CD8-positive, alpha-beta memory T cell (primary cell): ENCODE results near the gene PLEK. TPM values are rescaled to one million over a fixed set of nuclear protein-coding genes. Genes with fewer than 3 reads are reported as not detected.

Experiments used
- CTCF ChIA-PET: fragments of 350-600 bp; sonication (Branson Sonifier 250); formaldehyde crosslinking; loops from one replicate; lab custom pipeline; 2021; ENCODE audit warnings: antibody characterized with exemption; lab: Charles Lee
- POLR2A ChIA-PET: fragments of 350-600 bp; sonication (Branson Sonifier 250); formaldehyde crosslinking; loops from one replicate; lab custom pipeline; 2021; ENCODE audit warnings: antibody characterized with exemption; lab: Charles Lee
- DNase-seq, 5 donors: peaks; one replicate each; pipeline versions ENCODE4 v3.0.0 to v3.0.0-alpha.2; 2020 to 2022; ENCODE audit warnings: mixed read lengths in 1 of 5
- H3K27ac ChIP-seq: one replicate; pipeline ENCODE4 v1.7.0; 2013; ENCODE audit warnings: low read depth, mild to moderate bottlenecking, low read length, moderate library complexity
- H3K27me3 ChIP-seq: 2 replicates; pipeline ENCODE4 v1.7.0; 2013; ENCODE audit warnings: low read length, mild to moderate bottlenecking; ENCODE audit not compliant: insufficient read depth, poor library complexity, severe bottlenecking
- H3K36me3 ChIP-seq: 2 replicates; pipeline ENCODE4 v1.7.0; 2013; ENCODE audit warnings: mild to moderate bottlenecking, low read length, moderate library complexity; ENCODE audit not compliant: insufficient read depth
- H3K4me1 ChIP-seq: 2 replicates; pipeline ENCODE4 v1.7.0; 2013; ENCODE audit warnings: mild to moderate bottlenecking, low read length, moderate library complexity; ENCODE audit not compliant: insufficient read depth
- H3K4me3 ChIP-seq: 2 replicates; pipeline ENCODE4 v1.7.0; 2013; ENCODE audit warnings: mild to moderate bottlenecking, low read length
- H3K9me3 ChIP-seq: 2 replicates; pipeline ENCODE4 v1.7.0; 2013; ENCODE audit warnings: mild to moderate bottlenecking, low read length
- H3K27ac Mint-ChIP-seq, 8 donors: one replicate each; pipeline ENCODE4 v1.8.0; 2020 to 2021; ENCODE audit warnings: mixed read lengths in 8 of 8, mild to moderate bottlenecking in 6 of 8, inconsistent platforms in 3 of 8, moderate library complexity in 3 of 8
- H3K27me3 Mint-ChIP-seq, 2 donors: one replicate each; pipeline ENCODE4 v1.8.0; 2020 to 2021; ENCODE audit warnings: mixed read lengths in 2 of 2, mild to moderate bottlenecking in 1 of 2, moderate library complexity in 1 of 2
- H3K36me3 Mint-ChIP-seq, 3 donors: one replicate each; pipeline ENCODE4 v1.8.0; 2020 to 2021; ENCODE audit warnings: mixed read lengths in 3 of 3, inconsistent platforms in 1 of 3, mild to moderate bottlenecking in 1 of 3
- H3K4me1 Mint-ChIP-seq, 3 donors: one replicate each; pipeline ENCODE4 v1.8.0; 2020 to 2021; ENCODE audit warnings: mixed read lengths in 3 of 3, inconsistent platforms in 1 of 3, mild to moderate bottlenecking in 1 of 3
- H3K4me3 Mint-ChIP-seq, 7 donors: one replicate each; pipeline ENCODE4 v1.8.0; 2020 to 2021; ENCODE audit warnings: mixed read lengths in 7 of 7, mild to moderate bottlenecking in 6 of 7, moderate library complexity in 4 of 7, inconsistent platforms in 2 of 7
- H3K9me3 Mint-ChIP-seq, 5 donors: one replicate each; pipeline ENCODE4 v1.8.0; 2020 to 2022; ENCODE audit warnings: mixed read lengths in 5 of 5, mild to moderate bottlenecking in 3 of 5, moderate library complexity in 2 of 5, inconsistent platforms in 1 of 5
- polyA plus RNA-seq: library from polyadenylated mRNA; unstranded; fragments of 300-500 nt; fragmentation: Illumina TruSeq; gene quantifications from one replicate; pipeline ENCODE4 v1.2.3, GENCODE V29; 2021
- total RNA-seq, 2 experiments: library from RNA; stranded (reverse); gene quantifications; one replicate each; pipeline ENCODE4 v1.2.3, GENCODE V29; 2021

PLEK gene
- total and polyA plus RNA-seq, 3 experiments from 2014 or later: 21.3 to 135 (median 23.0) TPM

DNA sequence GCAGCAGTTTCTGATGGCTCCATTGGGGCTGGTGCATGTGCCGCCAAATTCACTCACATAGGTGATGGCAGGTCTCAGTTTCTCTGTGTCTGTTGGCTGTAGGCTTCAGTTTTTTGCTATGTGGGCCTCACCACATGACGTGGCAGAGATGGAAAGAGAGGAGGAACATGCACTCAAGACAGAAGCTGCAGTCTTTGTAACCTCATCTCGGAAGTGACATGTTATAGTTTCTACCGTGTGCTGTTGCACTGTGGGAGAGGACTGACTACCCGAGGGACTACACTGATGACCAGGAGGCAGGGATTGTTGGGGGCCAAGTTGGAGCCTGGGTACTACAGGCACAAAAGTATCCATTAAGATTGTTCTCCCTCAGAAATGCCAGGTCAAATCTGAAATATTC lies 36.2 kb upstream of the PLEK start:
- no peak overlapping the region for H3K4me3 Mint-ChIP-seq
- POLR2A ChIA-PET: no interaction called here
- H3K27ac ChIP-seq: no peak overlapping the region
- no peaks in the 10 kb centered on the region for H3K27me3 ChIP-seq
- no peak overlapping the region for H3K4me3 ChIP-seq
- no peaks in the 10 kb centered on the region for H3K9me3 Mint-ChIP-seq
- H3K4me1 Mint-ChIP-seq: no peaks in the 10 kb centered on the region
- peaks cover 13 to 44% of the 10 kb centered on the region in 2 donors for H3K27me3 Mint-ChIP-seq
- no peak for DNase-seq
- no peak overlapping the region for H3K27ac Mint-ChIP-seq
- H3K36me3 ChIP-seq: no peaks in the 10 kb centered on the region
- no peaks in the 10 kb centered on the region for H3K4me1 ChIP-seq
- CTCF ChIA-PET: no interaction called here
- H3K36me3 Mint-ChIP-seq: no peaks in the 10 kb centered on the region
- H3K9me3 ChIP-seq: no peaks in the 10 kb centered on the region

- Mint-ChIP-seq H3K4me1 (no peaks in the 10 kb centered on the region), H3K4me3 (no peak overlapping the region), H3K9me3 (no peaks in the 10 kb centered on the region), H3K27me3 (peaks cover 13 to 41% of the 10 kb centered on the region in 2 donors), H3K27ac (no peak overlapping the region), H3K36me3 (no peaks in the 10 kb centered on the region)
- no peak for DNase-seq
- ChIA-PET CTCF (no interaction called here), POLR2A (no interaction called here)
- Histone ChIP-seq H3K27ac (no peak overlapping the region), H3K4me1 (no peaks in the 10 kb centered on the region), H3K27me3 (no peaks in the 10 kb centered on the region), H3K4me3 (no peak overlapping the region), H3K9me3 (no peaks in the 10 kb centered on the region), H3K36me3 (no peaks in the 10 kb centered on the region)
These were observed 34.4 kb upstream of the PLEK start for GRCh38 chr2:68330691-68331090.

DNA sequence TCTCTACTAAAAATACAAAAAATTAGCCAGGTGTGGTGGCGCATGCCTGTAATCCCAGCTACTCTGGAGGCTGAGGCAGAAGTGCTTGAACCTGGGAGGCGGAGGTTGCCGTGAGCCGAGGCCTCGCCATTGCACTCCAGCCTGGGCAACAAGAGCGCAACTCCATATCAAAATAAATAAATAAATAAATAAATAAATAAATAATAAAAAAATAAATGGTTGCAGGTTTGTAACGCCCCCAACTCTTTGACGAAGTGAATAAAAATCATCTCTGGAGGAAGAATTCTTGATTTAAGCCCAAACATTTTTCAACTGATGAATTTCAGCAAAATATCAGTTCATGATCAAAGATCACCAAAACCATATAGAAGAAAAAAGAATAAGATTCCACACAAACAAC lies 32.1 kb upstream of the PLEK start:
- no peaks in the 10 kb centered on the region for H3K9me3 ChIP-seq
- POLR2A ChIA-PET: no interaction called here
- H3K4me3 ChIP-seq: no peak overlapping the region
- H3K36me3 ChIP-seq: no peaks in the 10 kb centered on the region
- H3K9me3 Mint-ChIP-seq: no peaks in the 10 kb centered on the region
- no peaks in the 10 kb centered on the region for H3K4me1 Mint-ChIP-seq
- H3K4me1 ChIP-seq: no peaks in the 10 kb centered on the region
- H3K27me3 ChIP-seq: no peaks in the 10 kb centered on the region
- no peak overlapping the region for H3K27ac ChIP-seq
- no peak for DNase-seq
- H3K4me3 Mint-ChIP-seq: no peak overlapping the region
- H3K27ac Mint-ChIP-seq: no peak overlapping the region
- CTCF ChIA-PET: no interaction called here
- H3K36me3 Mint-ChIP-seq: no peaks in the 10 kb centered on the region
- H3K27me3 Mint-ChIP-seq: peaks cover 9 to 30% of the 10 kb centered on the region in 2 donors

- H3K27ac Mint-ChIP-seq: no peak overlapping the region
- no peaks in the 10 kb centered on the region for H3K36me3 Mint-ChIP-seq
- H3K4me3 Mint-ChIP-seq: no peak overlapping the region
- H3K9me3 ChIP-seq: no peaks in the 10 kb centered on the region
- DNase-seq: no peak
- H3K27me3 ChIP-seq: no peaks in the 10 kb centered on the region
- no peaks in the 10 kb centered on the region for H3K4me1 ChIP-seq
- H3K4me3 ChIP-seq: no peak overlapping the region
- H3K36me3 ChIP-seq: no peaks in the 10 kb centered on the region
- ChIA-PET POLR2A (no interaction called here), CTCF (no interaction called here)
- H3K27me3 Mint-ChIP-seq: peaks cover 4 to 21% of the 10 kb centered on the region in 2 donors
- no peaks in the 10 kb centered on the region for H3K4me1 Mint-ChIP-seq
- no peaks in the 10 kb centered on the region for H3K9me3 Mint-ChIP-seq
- no peak overlapping the region for H3K27ac ChIP-seq
These were observed 31.2 kb upstream of the PLEK start for GRCh38 chr2:68333931-68334330.

DNA sequence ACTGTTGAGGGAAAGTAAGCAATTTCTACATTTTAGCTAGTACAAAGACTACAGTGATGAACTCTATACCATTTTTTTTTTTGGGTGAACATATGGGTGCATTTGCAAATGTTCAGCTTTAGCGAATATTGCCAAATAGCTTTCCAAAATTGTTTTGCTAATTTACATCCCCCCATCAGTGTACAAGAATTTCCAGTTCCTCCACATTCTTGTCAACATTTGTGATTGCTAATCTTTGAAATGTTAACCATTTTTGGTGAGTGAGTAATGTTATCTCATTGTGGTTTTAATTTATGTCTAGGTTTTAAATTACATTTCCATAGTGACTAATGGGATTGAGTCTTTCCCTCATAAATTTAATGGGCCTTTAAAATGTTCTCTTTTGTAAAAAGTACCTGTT lies 28.9 kb upstream of the PLEK start:
- Histone ChIP-seq H3K4me1 (no peaks in the 10 kb centered on the region), H3K27me3 (no peaks in the 10 kb centered on the region), H3K4me3 (no peak overlapping the region), H3K27ac (no peak overlapping the region), H3K9me3 (no peaks in the 10 kb centered on the region), H3K36me3 (no peaks in the 10 kb centered on the region)
- H3K36me3 Mint-ChIP-seq: no peaks in the 10 kb centered on the region
- ChIA-PET CTCF (no interaction called here), POLR2A (no interaction called here)
- H3K4me3 Mint-ChIP-seq: no peak overlapping the region
- H3K4me1 Mint-ChIP-seq: no peaks in the 10 kb centered on the region
- H3K9me3 Mint-ChIP-seq: no peaks in the 10 kb centered on the region
- no peak for DNase-seq
- H3K27ac Mint-ChIP-seq: no peak overlapping the region
- peaks cover 6 to 21% of the 10 kb centered on the region in 2 donors for H3K27me3 Mint-ChIP-seq

GRCh38 chr2:68340226-68341061 lies 24.6 kb upstream of the PLEK start:
- H3K36me3 ChIP-seq: no peaks in the 10 kb centered on the region
- DNase-seq: no peak
- peaks cover 23 to 40% of the 10 kb centered on the region in 2 donors for H3K27me3 Mint-ChIP-seq
- ChIA-PET POLR2A (no interaction called here), CTCF (no interaction called here)
- H3K9me3 Mint-ChIP-seq: no peaks in the 10 kb centered on the region
- H3K27ac Mint-ChIP-seq: no peak overlapping the region
- no peaks in the 10 kb centered on the region for H3K4me1 ChIP-seq
- no peak overlapping the region for H3K4me3 Mint-ChIP-seq
- H3K9me3 ChIP-seq: no peaks in the 10 kb centered on the region
- H3K4me3 ChIP-seq: no peak overlapping the region
- H3K4me1 Mint-ChIP-seq: no peaks in the 10 kb centered on the region
- peaks cover 2% of the 10 kb centered on the region for H3K27me3 ChIP-seq
- no peaks in the 10 kb centered on the region for H3K36me3 Mint-ChIP-seq
- no peak overlapping the region for H3K27ac ChIP-seq

DNA sequence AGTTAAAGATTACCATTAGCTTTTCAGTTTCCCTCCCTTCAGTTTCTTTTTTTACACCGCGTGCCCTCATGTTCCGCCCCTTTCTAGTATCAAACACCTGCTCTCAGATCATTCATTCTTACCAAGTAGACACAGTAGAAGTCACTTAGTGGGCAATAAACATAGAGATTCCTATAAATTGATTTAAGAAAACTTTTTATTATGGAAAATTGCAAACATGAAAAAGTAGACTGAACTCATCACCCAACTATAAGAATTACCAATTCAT lies 24.1 kb upstream of the PLEK start:
- H3K36me3 ChIP-seq: no peaks in the 10 kb centered on the region
- no peaks in the 10 kb centered on the region for H3K9me3 Mint-ChIP-seq
- peaks cover 6% of the 10 kb centered on the region for H3K27me3 ChIP-seq
- H3K4me1 Mint-ChIP-seq: no peaks in the 10 kb centered on the region
- ChIA-PET POLR2A (no interaction called here), CTCF (no interaction called here)
- DNase-seq: no peak
- H3K4me1 ChIP-seq: no peaks in the 10 kb centered on the region
- no peak overlapping the region for H3K27ac ChIP-seq
- no peak overlapping the region for H3K27ac Mint-ChIP-seq
- no peaks in the 10 kb centered on the region for H3K36me3 Mint-ChIP-seq
- H3K9me3 ChIP-seq: no peaks in the 10 kb centered on the region
- peaks cover 26 to 43% of the 10 kb centered on the region in 2 donors for H3K27me3 Mint-ChIP-seq
- no peak overlapping the region for H3K4me3 ChIP-seq
- H3K4me3 Mint-ChIP-seq: no peak overlapping the region

DNA sequence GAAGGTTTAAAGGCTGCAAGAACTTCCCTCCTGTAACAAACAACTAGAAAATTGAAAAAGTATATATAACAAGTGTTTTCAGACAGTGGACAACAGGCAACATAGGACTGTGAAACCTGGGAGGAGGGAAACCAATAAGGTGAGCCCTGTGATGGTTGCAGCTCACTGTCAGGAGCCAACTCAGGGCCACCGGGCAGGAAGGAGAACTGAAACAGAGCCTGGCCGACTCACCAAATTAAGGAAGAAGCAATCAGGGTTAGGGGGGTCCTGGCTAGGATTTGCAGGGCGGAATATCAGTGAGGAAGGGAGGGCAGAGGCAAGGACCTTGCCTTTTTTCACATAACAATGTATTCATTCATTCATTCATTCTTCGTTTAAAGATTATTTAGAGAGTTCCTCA lies 23.5 kb upstream of the PLEK start:
- Histone ChIP-seq H3K4me3 (no peak overlapping the region), H3K4me1 (no peaks in the 10 kb centered on the region), H3K36me3 (no peaks in the 10 kb centered on the region), H3K27me3 (peaks cover 6% of the 10 kb centered on the region), H3K27ac (no peak overlapping the region), H3K9me3 (no peaks in the 10 kb centered on the region)
- no peaks in the 10 kb centered on the region for H3K9me3 Mint-ChIP-seq
- H3K36me3 Mint-ChIP-seq: no peaks in the 10 kb centered on the region
- H3K27me3 Mint-ChIP-seq: peaks cover 28 to 49% of the 10 kb centered on the region in 2 donors
- H3K4me3 Mint-ChIP-seq: no peak overlapping the region
- POLR2A ChIA-PET: no interaction called here
- H3K4me1 Mint-ChIP-seq: no peaks in the 10 kb centered on the region
- no peak for DNase-seq
- H3K27ac Mint-ChIP-seq: no peak overlapping the region
- CTCF ChIA-PET: no interaction called here
